Endothelial cell of umbilical vein (primary cell): ENCODE measurements around the gene LGR6. TPM values are rescaled to one million over a fixed set of nuclear protein-coding genes. Genes with fewer than 3 reads are reported as not detected.

ENCODE experiments used
- BruUV-seq: library from RNA; stranded (reverse); fragments of 400-500 nt; replicated peaks from 2 replicates; lab custom pipeline; 2021; lab: Mats Ljungman, UMichigan
- CTCF ChIA-PET: fragments of 300-600, 350-600 bp; sonication (Branson Sonifier 250); formaldehyde crosslinking; loops from one replicate; lab custom pipeline; 2021; ENCODE audit warnings: antibody characterized with exemption, inconsistent platforms; lab: Charles Lee
- POLR2A ChIA-PET: fragments of 300-600, 350-600 bp; sonication (Branson Sonifier 250); formaldehyde crosslinking; loops from one replicate; lab custom pipeline; 2021; ENCODE audit warnings: antibody characterized with exemption, inconsistent platforms; lab: Charles Lee
- DNase-seq: peaks from one replicate; pipeline ENCODE4 v3.0.0-alpha.2; 2011; ENCODE audit warnings: low read depth, low spot score
- FAIRE-seq: peaks from 2 replicates; lab custom pipeline; 2011; peaks lifted over from hg19 to GRCh38; lab: Jason Lieb, UNC
- H2AFZ ChIP-seq: 2 replicates; pipeline ENCODE4 v1.6.0; 2012; ENCODE audit warnings: low read depth, low read length, control low read depth, inconsistent platforms
- H3K27ac ChIP-seq: 2 replicates; pipeline ENCODE4 v1.5.1; 2011; ENCODE audit warnings: low read depth, mild to moderate bottlenecking, control low read depth, low read length, moderate library complexity; ENCODE audit not compliant: insufficient read depth
- H3K27me3 ChIP-seq, 2 experiments: 2 replicates each; pipeline versions ENCODE4 v1.6.0 to v1.6.1; 2011; ENCODE audit warnings: low read length in 2 of 2, mixed read lengths in 1 of 2; ENCODE audit not compliant: control insufficient read depth in 2 of 2, insufficient read depth in 2 of 2
- H3K36me3 ChIP-seq, 2 experiments: 2 replicates in 1 of 2; 3 replicates in 1 of 2; pipeline ENCODE4 v1.5.1; 2011; ENCODE audit warnings: low read length in 2 of 2, mild to moderate bottlenecking in 1 of 2, moderate library complexity in 1 of 2; ENCODE audit not compliant: control insufficient read depth in 2 of 2, insufficient read depth in 2 of 2; ENCODE audit errors: extremely low read depth in 1 of 2
- H3K4me1 ChIP-seq: 3 replicates; pipeline ENCODE4 v1.5.1; 2011; ENCODE audit warnings: mild to moderate bottlenecking, low read length; ENCODE audit not compliant: control insufficient read depth, insufficient read depth; ENCODE audit errors: extremely low read depth
- H3K4me2 ChIP-seq: 2 replicates; pipeline ENCODE4 v1.6.1; 2011; ENCODE audit warnings: low read length, control low read depth, mixed read lengths; ENCODE audit not compliant: insufficient read depth
- H3K4me3 ChIP-seq, 3 experiments: fragments of 200-600 bp in 1 of 3; sonication (generic), shearing (Covaris generic) in 1 of 3; replicated peaks in 1 of 3; 2 replicates each; pipeline ENCODE4 v1.5.1; 2011 to 2016; ENCODE audit warnings: control low read depth in 3 of 3, low read length in 3 of 3, mild to moderate bottlenecking in 2 of 3, inconsistent platforms in 1 of 3, low read depth in 1 of 3, moderate library complexity in 1 of 3; ENCODE audit not compliant: insufficient read depth in 1 of 3
- H3K79me2 ChIP-seq: 2 replicates; pipeline ENCODE4 v1.6.0; 2012; ENCODE audit warnings: low read length, inconsistent platforms; ENCODE audit not compliant: control insufficient read depth, insufficient read depth
- H3K9ac ChIP-seq: replicated peaks from 2 replicates; pipeline ENCODE3; 2011; ENCODE audit warnings: low read length, control low read depth; ENCODE audit not compliant: insufficient read depth; ENCODE audit errors: extremely low read depth
- H3K9me1 ChIP-seq: replicated peaks from 3 replicates; pipeline ENCODE4 v1.6.0; 2011; ENCODE audit warnings: mild to moderate bottlenecking, low read length; ENCODE audit not compliant: control insufficient read depth, insufficient read depth; ENCODE audit errors: extremely low read depth
- H3K9me3 ChIP-seq: replicated peaks from 2 replicates; pipeline ENCODE4 v1.5.1; 2012; ENCODE audit warnings: low read length, inconsistent platforms; ENCODE audit not compliant: control insufficient read depth, insufficient read depth
- H4K20me1 ChIP-seq: replicated peaks from 2 replicates; pipeline ENCODE3; 2011; ENCODE audit warnings: mild to moderate bottlenecking, low read length; ENCODE audit not compliant: control insufficient read depth, insufficient read depth; ENCODE audit errors: extremely low read depth
- CTCF ChIP-seq, 2 donors: IDR thresholded peaks; 1 replicate in 1 of 2; 2 replicates in 1 of 2; pipeline ENCODE4 v1.5.1; 2011; ENCODE audit warnings: low read length in 2 of 2, mild to moderate bottlenecking in 2 of 2, moderate library complexity in 2 of 2, control low read depth in 1 of 2, inconsistent platforms in 1 of 2, low read depth in 1 of 2; ENCODE audit not compliant: insufficient read depth in 1 of 2; ENCODE audit errors: extremely low read depth in 1 of 2
- EZH2 ChIP-seq: IDR thresholded peaks from 2 replicates; pipeline ENCODE4 v1.6.1; 2012; ENCODE audit warnings: borderline replicate concordance, low read depth, mild to moderate bottlenecking, moderate library complexity, low read length, inconsistent platforms; ENCODE audit not compliant: severe bottlenecking
- FOS ChIP-seq: IDR thresholded peaks from 2 replicates; pipeline ENCODE4 v1.6.1; 2011; ENCODE audit warnings: mild to moderate bottlenecking, low read length, moderate library complexity, borderline replicate concordance; ENCODE audit not compliant: insufficient read depth
- JUN ChIP-seq: IDR thresholded peaks from 2 replicates; pipeline ENCODE4 v1.6.1; 2011; ENCODE audit warnings: borderline replicate concordance, low read depth; ENCODE audit not compliant: insufficient read length, insufficient read depth
- MYC ChIP-seq: IDR thresholded peaks from one replicate; pipeline ENCODE4 v1.6.1; 2011; ENCODE audit warnings: mild to moderate bottlenecking, low read depth, low read length
- POLR2AphosphoS5 ChIP-seq: IDR thresholded peaks from 2 replicates; pipeline ENCODE4 v1.6.1; 2012; ENCODE audit warnings: low read depth, mild to moderate bottlenecking, control low read depth, low read length, moderate library complexity; ENCODE audit not compliant: insufficient read depth
- dilution Hi-C: fragments of 300-500 bp; cut with MboI; formaldehyde crosslinking; loops from one replicate; pipeline ENCODE4 v1.15.0; 2019; ENCODE audit warnings: low sequenced_read_pairs; ENCODE audit not compliant: extremely low pct_ligation_motif_present
- intact Hi-C: fragments of 100-400 bp; cut with micrococcal nuclease; formaldehyde crosslinking; loops from one replicate; pipeline ENCODE4 v1.10.0; 2022
- polyA plus RNA-seq, 4 experiments: library from polyadenylated mRNA; depleted of rRNA in 3 of 4; stranded (reverse) in 3 of 4; unstranded in 1 of 4; fragments of >200 nt; gene quantifications; 2 replicates each; pipeline versions ENCODE4 v1.2.1 to v1.2.3, GENCODE V29; 2011 to 2012; ENCODE audit warnings: missing spikeins in 1 of 4
- total RNA-seq: library from RNA; stranded (reverse); gene quantifications from 2 replicates; pipeline ENCODE4 v1.2.3, GENCODE V29; 2021

Gene LGR6
- total and polyA plus RNA-seq, 2 donors (not counting 3 experiments of a cell fraction or from before 2014, with no cell fraction given): not detected

GRCh38 chr1:202184750-202185460, 8.7 kb upstream of the LGR6 start:
- CTCF ChIA-PET: interaction anchor here (0.8 to 7.7 kb wide), 5 partner anchors 30 to 535 kb away, joined by 3 to 107 read pairs (median 5); no protein-coding TSS in a partner anchor
- intact Hi-C loops: loop anchor here (2.0 kb wide), 2 partner anchors 52 to 534 kb away; no protein-coding TSS in a partner anchor

More at GRCh38 chr1:202184750-202185460, 8.7 kb upstream of the LGR6 start:
- H4K20me1 ChIP-seq: no peaks in the 10 kb centered on the region
- FAIRE-seq (peak; percentile 93), DNase-seq (peak; percentile 83)
- TF ChIP-seq MYC (no peak), JUN (no peak), CTCF (IDR thresholded peaks at IDR 0.05; ENCODE audit: extremely low read depth in 1 of 2, insufficient read depth in 1 of 2, low read depth in 1 of 2, low read length in 2 of 2) (peak; percentile 90 to 92), FOS (no peak), POLR2AphosphoS5 (no peak), EZH2 (no peak)
- no peak overlapping the region for H3K27ac ChIP-seq
- no peaks in the 10 kb centered on the region for H3K79me2 ChIP-seq
- dilution Hi-C loops: no loop called here
- POLR2A ChIA-PET: no interaction called here
- H3K9me3 ChIP-seq: no peaks in the 10 kb centered on the region
- H3K4me3 ChIP-seq: no peak overlapping the region
- no peaks in the 10 kb centered on the region for H3K9me1 ChIP-seq
- H3K36me3 ChIP-seq: no peaks in the 10 kb centered on the region
- H3K4me1 ChIP-seq: no peaks in the 10 kb centered on the region
- peak overlapping the region; percentile 77 for H2AFZ ChIP-seq
- H3K9ac ChIP-seq: no peak overlapping the region
- H3K27me3 ChIP-seq: peaks cover 8 to 13% of the 10 kb centered on the region in 2 experiments
- H3K4me2 ChIP-seq: no peak overlapping the region
- BruUV-seq: no TSS peak
